WTC11 (cell line): ENCODE results near the gene MED26. TPM values are rescaled to one million over a fixed set of nuclear protein-coding genes. Genes with fewer than 3 reads are reported as not detected.
A peak's percentile ranks its signal among the peaks of the same experiment; 100 is the strongest.

Experiments used
- ATAC-seq: fragments of 200-7000 bp; cut with Tn5 transposase; 2 replicates; pipeline ENCODE4 v1.10.0; 2021; ENCODE audit warnings: mild to moderate bottlenecking, moderate library complexity
- CTCF ChIA-PET: fragments of 300-600 bp; sonication (Branson Sonifier 250); formaldehyde crosslinking; loops from one replicate; lab custom pipeline; 2021; ENCODE audit warnings: antibody characterized with exemption; lab: Charles Lee
- POLR2A ChIA-PET: fragments of 350-600 bp; sonication (Branson Sonifier 250); formaldehyde crosslinking; loops from one replicate; lab custom pipeline; 2021; ENCODE audit warnings: antibody characterized with exemption; lab: Charles Lee
- DNase-seq: peaks from one replicate; pipeline ENCODE4 v3.0.0; 2021; ENCODE audit warnings: low spot score
- H3K27ac Mint-ChIP-seq: 2 replicates; pipeline ENCODE4 v1.8.0; 2021; ENCODE audit warnings: mixed read lengths
- H3K27me3 Mint-ChIP-seq: 2 replicates; pipeline ENCODE4 v1.8.0; 2021; ENCODE audit warnings: low read depth, mild to moderate bottlenecking, moderate library complexity, mixed read lengths
- H3K36me3 Mint-ChIP-seq: 2 replicates; pipeline ENCODE4 v1.8.0; 2021; ENCODE audit warnings: mixed read lengths
- H3K4me1 Mint-ChIP-seq: 2 replicates; pipeline ENCODE4 v1.8.0; 2022; ENCODE audit warnings: mixed read lengths
- H3K4me3 Mint-ChIP-seq: 2 replicates; pipeline ENCODE4 v1.8.0; 2021; ENCODE audit warnings: mild to moderate bottlenecking, moderate library complexity, mixed read lengths
- H3K9me3 Mint-ChIP-seq: 2 replicates; pipeline ENCODE4 v1.8.0; 2021; ENCODE audit warnings: mixed read lengths
- CREM ChIP-seq: sonication (generic); formaldehyde crosslinking; IDR thresholded peaks from 2 replicates; pipeline ENCODE4 v1.8.1; 2022; ENCODE audit warnings: mild to moderate bottlenecking, missing genetic modification reagents, moderate library complexity
- ESRRA ChIP-seq: sonication (generic); formaldehyde crosslinking; IDR thresholded peaks from 2 replicates; pipeline ENCODE4 v1.8.1; 2022; ENCODE audit warnings: mild to moderate bottlenecking, missing genetic modification reagents, borderline replicate concordance
- ETV6 ChIP-seq: sonication (generic); formaldehyde crosslinking; IDR thresholded peaks from 2 replicates; pipeline ENCODE4 v1.8.1; 2022; ENCODE audit warnings: mild to moderate bottlenecking, missing genetic modification reagents
- FOXK1 ChIP-seq: sonication (generic); formaldehyde crosslinking; IDR thresholded peaks from 2 replicates; pipeline ENCODE4 v1.8.0; 2022; ENCODE audit warnings: mild to moderate bottlenecking, moderate library complexity, missing genetic modification reagents
- GRHL2 ChIP-seq: fragments of 250-450 bp; sonication (Bioruptor Pico); IDR thresholded peaks from 2 replicates; pipeline ENCODE4 v1.8.0; 2022; ENCODE audit warnings: mild to moderate bottlenecking, moderate library complexity; ENCODE audit not compliant: insufficient replicate concordance, severe bottlenecking
- KAT7 ChIP-seq: sonication (generic); formaldehyde crosslinking; IDR thresholded peaks from 2 replicates; pipeline ENCODE4 v1.8.1; 2023; ENCODE audit warnings: missing genetic modification reagents, mild to moderate bottlenecking, borderline replicate concordance
- RORB ChIP-seq: fragments of 250-450 bp; sonication (Bioruptor Pico); IDR thresholded peaks from 2 replicates; pipeline ENCODE4 v1.9.0; 2021; ENCODE audit warnings: mild to moderate bottlenecking
- TP53 ChIP-seq: sonication (generic); formaldehyde crosslinking; IDR thresholded peaks from 2 replicates; pipeline ENCODE4 v1.8.1; 2023; ENCODE audit warnings: mild to moderate bottlenecking, missing genetic modification reagents
- ZNF232 ChIP-seq: sonication (generic); formaldehyde crosslinking; IDR thresholded peaks from 2 replicates; pipeline ENCODE4 v1.8.0; 2022; ENCODE audit warnings: mild to moderate bottlenecking, missing genetic modification reagents
- ZNF263 ChIP-seq: sonication (generic); formaldehyde crosslinking; IDR thresholded peaks from 2 replicates; pipeline ENCODE4 v1.8.1; 2022; ENCODE audit warnings: low read depth, mild to moderate bottlenecking, moderate library complexity, missing genetic modification reagents
- total RNA-seq: library from RNA; stranded (reverse); gene quantifications from 3 replicates; pipeline ENCODE4 v1.2.3, GENCODE V29; 2021
- TF ChIP-seq, protein P1 (sequence below): fragments of 250-450 bp; sonication (Bioruptor Pico); IDR thresholded peaks from 2 replicates; pipeline ENCODE4 v1.9.0; 2021; ENCODE audit warnings: moderate library complexity, mild to moderate bottlenecking, inconsistent platforms, borderline replicate concordance
- TF ChIP-seq, protein P2 (sequence below): sonication (generic); formaldehyde crosslinking; IDR thresholded peaks from 2 replicates; pipeline ENCODE4 v1.8.0; 2022; ENCODE audit warnings: mild to moderate bottlenecking, missing genetic modification reagents
- TF ChIP-seq, protein P3 (sequence below): sonication (generic); formaldehyde crosslinking; IDR thresholded peaks from 2 replicates; pipeline ENCODE4 v1.8.0; 2022; ENCODE audit warnings: mild to moderate bottlenecking, missing genetic modification reagents
- TF ChIP-seq, protein P4 (sequence below): sonication (generic); formaldehyde crosslinking; IDR thresholded peaks from 2 replicates; pipeline ENCODE4 v1.8.0; 2023; ENCODE audit warnings: missing genetic modification reagents, mild to moderate bottlenecking, borderline replicate concordance
- TF ChIP-seq, protein P5 (sequence below): sonication (generic); formaldehyde crosslinking; IDR thresholded peaks from 2 replicates; pipeline ENCODE4 v1.8.0; 2023; ENCODE audit warnings: missing genetic modification reagents
- TF ChIP-seq, protein P6 (sequence below): sonication (generic); formaldehyde crosslinking; IDR thresholded peaks from 2 replicates; pipeline ENCODE4 v1.8.0; 2022; ENCODE audit warnings: missing genetic modification reagents

MED26 gene
- total RNA-seq, 1 experiment from 2014 or later: 14.2 TPM

DNA sequence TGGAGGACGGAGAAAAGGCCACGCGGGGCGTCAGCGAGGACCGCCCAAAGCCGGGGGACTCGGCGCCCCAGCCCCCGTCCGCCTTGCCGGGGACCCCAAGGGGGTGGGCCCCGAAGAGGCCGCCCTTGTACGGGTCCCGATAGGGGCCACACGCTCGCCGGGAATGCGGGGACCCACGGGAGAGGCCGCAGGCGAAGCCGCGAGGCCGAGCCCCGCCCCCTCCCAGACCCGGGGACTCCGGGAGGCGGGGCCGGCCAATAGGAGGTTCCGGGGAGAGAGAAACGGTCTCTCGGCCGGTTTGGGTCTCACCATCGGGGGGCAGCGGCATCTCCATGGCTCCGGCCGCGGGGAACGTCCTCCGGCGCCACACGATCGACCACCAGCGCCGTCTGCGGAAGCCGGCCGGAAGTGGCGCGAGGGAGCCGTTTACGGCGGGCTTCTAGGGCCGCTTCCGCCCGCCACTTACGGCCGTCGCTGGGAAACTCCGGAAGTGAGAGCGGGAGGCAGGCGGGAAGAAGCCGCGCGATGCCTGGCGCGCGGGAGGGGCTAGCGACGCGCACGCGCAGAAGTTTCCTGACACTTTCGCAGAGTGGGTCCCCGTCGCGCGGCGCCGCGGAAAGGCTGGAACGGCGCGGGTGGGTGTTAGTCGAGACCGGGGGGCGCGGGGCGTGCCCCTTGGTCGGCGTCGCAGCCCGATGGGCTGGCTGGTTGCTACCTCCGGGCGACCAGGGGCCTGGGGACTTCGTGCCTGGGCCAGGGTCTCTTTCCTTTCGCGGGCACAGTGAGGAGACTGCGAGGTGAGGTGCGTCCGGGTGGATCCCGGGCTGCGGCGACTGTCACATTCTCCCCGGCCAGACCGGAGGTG lies 85.7 kb downstream of the MED26 start, which contains the start of gene CHERP (continued):
- TF ChIP-seq, protein P1, sequence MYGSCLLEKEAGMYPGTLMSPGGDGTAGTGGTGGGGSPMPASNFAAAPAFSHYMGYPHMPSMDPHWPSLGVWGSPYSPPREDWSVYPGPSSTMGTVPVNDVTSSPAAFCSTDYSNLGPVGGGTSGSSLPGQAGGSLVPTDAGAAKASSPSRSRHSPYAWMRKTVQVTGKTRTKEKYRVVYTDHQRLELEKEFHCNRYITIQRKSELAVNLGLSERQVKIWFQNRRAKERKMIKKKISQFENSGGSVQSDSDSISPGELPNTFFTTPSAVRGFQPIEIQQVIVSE (CRISPR knock-in tag): no peak
- TF ChIP-seq, protein P2, sequence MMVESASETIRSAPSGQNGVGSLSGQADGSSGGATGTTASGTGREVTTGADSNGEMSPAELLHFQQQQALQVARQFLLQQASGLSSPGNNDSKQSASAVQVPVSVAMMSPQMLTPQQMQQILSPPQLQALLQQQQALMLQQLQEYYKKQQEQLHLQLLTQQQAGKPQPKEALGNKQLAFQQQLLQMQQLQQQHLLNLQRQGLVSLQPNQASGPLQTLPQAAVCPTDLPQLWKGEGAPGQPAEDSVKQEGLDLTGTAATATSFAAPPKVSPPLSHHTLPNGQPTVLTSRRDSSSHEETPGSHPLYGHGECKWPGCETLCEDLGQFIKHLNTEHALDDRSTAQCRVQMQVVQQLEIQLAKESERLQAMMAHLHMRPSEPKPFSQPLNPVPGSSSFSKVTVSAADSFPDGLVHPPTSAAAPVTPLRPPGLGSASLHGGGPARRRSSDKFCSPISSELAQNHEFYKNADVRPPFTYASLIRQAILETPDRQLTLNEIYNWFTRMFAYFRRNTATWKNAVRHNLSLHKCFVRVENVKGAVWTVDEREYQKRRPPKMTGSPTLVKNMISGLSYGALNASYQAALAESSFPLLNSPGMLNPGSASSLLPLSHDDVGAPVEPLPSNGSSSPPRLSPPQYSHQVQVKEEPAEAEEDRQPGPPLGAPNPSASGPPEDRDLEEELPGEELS (CRISPR knock-in tag): peak; percentile 26; the same call in 1 of the 2 replicates
- TF ChIP-seq TP53 (CRISPR knock-in tag) (no peak), ZNF232 (peak; percentile 49), FOXK1 (CRISPR knock-in tag) (peak; percentile 90), CREM (CRISPR knock-in tag) (peak; percentile 71; the same call in 1 of the 2 replicates), RORB (CRISPR knock-in tag) (no peak), KAT7 (CRISPR knock-in tag) (0 out of 2 replicates have a peak, but pooled peaks have one; percentile 73), ZNF263 (CRISPR knock-in tag) (0 out of 2 replicates have a peak, but pooled peaks have one; percentile 31), ESRRA (CRISPR knock-in tag) (0 out of 2 replicates have a peak, but pooled peaks have one; percentile 42), ETV6 (CRISPR knock-in tag) (peak; percentile 84)
- TF ChIP-seq, protein P3, sequence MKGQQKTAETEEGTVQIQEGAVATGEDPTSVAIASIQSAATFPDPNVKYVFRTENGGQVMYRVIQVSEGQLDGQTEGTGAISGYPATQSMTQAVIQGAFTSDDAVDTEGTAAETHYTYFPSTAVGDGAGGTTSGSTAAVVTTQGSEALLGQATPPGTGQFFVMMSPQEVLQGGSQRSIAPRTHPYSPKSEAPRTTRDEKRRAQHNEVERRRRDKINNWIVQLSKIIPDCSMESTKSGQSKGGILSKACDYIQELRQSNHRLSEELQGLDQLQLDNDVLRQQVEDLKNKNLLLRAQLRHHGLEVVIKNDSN: 0 out of 2 replicates have a peak, but pooled peaks have one; percentile 30
- TF ChIP-seq, protein P4, sequence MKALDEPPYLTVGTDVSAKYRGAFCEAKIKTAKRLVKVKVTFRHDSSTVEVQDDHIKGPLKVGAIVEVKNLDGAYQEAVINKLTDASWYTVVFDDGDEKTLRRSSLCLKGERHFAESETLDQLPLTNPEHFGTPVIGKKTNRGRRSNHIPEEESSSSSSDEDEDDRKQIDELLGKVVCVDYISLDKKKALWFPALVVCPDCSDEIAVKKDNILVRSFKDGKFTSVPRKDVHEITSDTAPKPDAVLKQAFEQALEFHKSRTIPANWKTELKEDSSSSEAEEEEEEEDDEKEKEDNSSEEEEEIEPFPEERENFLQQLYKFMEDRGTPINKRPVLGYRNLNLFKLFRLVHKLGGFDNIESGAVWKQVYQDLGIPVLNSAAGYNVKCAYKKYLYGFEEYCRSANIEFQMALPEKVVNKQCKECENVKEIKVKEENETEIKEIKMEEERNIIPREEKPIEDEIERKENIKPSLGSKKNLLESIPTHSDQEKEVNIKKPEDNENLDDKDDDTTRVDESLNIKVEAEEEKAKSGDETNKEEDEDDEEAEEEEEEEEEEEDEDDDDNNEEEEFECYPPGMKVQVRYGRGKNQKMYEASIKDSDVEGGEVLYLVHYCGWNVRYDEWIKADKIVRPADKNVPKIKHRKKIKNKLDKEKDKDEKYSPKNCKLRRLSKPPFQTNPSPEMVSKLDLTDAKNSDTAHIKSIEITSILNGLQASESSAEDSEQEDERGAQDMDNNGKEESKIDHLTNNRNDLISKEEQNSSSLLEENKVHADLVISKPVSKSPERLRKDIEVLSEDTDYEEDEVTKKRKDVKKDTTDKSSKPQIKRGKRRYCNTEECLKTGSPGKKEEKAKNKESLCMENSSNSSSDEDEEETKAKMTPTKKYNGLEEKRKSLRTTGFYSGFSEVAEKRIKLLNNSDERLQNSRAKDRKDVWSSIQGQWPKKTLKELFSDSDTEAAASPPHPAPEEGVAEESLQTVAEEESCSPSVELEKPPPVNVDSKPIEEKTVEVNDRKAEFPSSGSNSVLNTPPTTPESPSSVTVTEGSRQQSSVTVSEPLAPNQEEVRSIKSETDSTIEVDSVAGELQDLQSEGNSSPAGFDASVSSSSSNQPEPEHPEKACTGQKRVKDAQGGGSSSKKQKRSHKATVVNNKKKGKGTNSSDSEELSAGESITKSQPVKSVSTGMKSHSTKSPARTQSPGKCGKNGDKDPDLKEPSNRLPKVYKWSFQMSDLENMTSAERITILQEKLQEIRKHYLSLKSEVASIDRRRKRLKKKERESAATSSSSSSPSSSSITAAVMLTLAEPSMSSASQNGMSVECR (CRISPR knock-in tag): peak; percentile 86; the same call in 1 of the 2 replicates
- TF ChIP-seq, protein P5, sequence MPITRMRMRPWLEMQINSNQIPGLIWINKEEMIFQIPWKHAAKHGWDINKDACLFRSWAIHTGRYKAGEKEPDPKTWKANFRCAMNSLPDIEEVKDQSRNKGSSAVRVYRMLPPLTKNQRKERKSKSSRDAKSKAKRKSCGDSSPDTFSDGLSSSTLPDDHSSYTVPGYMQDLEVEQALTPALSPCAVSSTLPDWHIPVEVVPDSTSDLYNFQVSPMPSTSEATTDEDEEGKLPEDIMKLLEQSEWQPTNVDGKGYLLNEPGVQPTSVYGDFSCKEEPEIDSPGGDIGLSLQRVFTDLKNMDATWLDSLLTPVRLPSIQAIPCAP: no peak
- TF ChIP-seq, all 79 proteins: peak for 20

DNA sequence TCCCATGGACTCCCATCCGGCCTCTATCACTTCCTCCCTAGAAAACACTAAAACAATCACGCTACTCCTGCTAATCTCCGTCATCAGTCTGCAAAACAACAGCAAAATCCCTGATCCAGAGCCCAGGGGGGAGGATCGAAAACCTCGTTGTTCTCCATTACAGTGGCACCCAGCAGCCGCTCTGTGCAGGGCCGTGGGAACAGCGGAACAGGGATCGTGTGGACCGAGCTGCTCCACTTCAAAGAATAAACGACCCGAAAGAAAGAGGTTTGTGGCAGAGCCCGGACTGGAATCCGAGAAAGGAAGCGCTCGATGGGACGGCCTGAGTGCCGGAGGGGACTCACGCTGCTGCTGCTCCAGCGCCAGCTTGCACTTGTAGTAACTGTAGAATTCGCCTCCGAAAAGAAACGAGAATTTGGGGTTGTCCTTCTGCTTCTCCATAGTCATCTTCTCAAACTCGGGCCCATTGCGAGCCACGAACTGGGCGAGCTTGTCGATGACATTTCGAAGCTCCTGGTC lies 86.4 kb downstream of the MED26 start:
- TF ChIP-seq GRHL2 (CRISPR knock-in tag): no peak
- TF ChIP-seq, protein P6, sequence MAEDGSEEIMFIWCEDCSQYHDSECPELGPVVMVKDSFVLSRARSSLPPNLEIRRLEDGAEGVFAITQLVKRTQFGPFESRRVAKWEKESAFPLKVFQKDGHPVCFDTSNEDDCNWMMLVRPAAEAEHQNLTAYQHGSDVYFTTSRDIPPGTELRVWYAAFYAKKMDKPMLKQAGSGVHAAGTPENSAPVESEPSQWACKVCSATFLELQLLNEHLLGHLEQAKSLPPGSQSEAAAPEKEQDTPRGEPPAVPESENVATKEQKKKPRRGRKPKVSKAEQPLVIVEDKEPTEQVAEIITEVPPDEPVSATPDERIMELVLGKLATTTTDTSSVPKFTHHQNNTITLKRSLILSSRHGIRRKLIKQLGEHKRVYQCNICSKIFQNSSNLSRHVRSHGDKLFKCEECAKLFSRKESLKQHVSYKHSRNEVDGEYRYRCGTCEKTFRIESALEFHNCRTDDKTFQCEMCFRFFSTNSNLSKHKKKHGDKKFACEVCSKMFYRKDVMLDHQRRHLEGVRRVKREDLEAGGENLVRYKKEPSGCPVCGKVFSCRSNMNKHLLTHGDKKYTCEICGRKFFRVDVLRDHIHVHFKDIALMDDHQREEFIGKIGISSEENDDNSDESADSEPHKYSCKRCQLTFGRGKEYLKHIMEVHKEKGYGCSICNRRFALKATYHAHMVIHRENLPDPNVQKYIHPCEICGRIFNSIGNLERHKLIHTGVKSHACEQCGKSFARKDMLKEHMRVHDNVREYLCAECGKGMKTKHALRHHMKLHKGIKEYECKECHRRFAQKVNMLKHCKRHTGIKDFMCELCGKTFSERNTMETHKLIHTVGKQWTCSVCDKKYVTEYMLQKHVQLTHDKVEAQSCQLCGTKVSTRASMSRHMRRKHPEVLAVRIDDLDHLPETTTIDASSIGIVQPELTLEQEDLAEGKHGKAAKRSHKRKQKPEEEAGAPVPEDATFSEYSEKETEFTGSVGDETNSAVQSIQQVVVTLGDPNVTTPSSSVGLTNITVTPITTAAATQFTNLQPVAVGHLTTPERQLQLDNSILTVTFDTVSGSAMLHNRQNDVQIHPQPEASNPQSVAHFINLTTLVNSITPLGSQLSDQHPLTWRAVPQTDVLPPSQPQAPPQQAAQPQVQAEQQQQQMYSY (CRISPR knock-in tag): peak; percentile 67
- no peak for TF ChIP-seq CREM (CRISPR knock-in tag)
- CTCF ChIA-PET: no interaction called here
- Mint-ChIP-seq H3K36me3 (peaks cover 36% of the 10 kb centered on the region), H3K27me3 (no peaks in the 10 kb centered on the region), H3K4me1 (peaks cover 17% of the 10 kb centered on the region), H3K9me3 (no peaks in the 10 kb centered on the region), H3K4me3 (peak overlapping the region; percentile 89), H3K27ac (peak overlapping the region; percentile 91)
- ATAC-seq: no peak
- DNase-seq: no peak
- POLR2A ChIA-PET: interaction anchor here (1.0 kb wide), 1 partner anchor 9 kb away, joined by 3 read pairs; no protein-coding TSS in a partner anchor
